ENCODE data around the gene CYP1A2. TPM values are rescaled to one million over a fixed set of nuclear protein-coding genes. Genes with fewer than 3 reads are reported as not detected.

CYP1A2 gene
- total RNA-seq, 2 experiments from 2014 or later, result not detected

DNA sequence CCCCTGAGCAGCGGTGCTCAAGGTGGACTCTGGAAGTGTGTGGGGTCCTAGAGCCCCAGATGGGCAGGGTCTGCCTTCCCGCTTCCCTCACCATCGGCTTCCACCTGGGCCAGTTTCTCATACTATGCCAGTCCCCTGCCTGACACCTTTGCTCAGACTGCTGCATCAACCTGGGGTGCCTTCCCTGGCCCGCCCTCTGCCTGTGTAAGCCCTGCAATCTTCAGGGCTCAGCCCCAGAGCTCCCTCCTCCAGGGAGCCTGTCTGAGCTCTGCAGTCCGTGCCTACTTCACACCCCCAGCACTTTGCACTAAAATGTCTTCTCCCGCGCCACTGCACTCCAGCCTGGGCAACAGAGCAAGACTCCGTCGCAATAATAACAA, 46.3 kb downstream of the CYP1A2 start:
- no peak for DNase-seq
- ChIA-PET CTCF (interaction anchor here (6.5 to 38.3 kb wide), 2 partner anchors 15 to 160 kb away, joined by 30 to 1235 read pairs; partner anchors contain the start of gene CSK), POLR2A (interaction anchor here (1.0 to 35.1 kb wide), 5 partner anchors 1 to 254 kb away, joined by 3 to 1214 read pairs (median 7); partner anchors contain the start of genes ARID3B, CSK, FAM219B and LMAN1L)
- Mint-ChIP-seq H3K4me1 (peaks cover 90% of the 10 kb centered on the region), H3K4me3 (no peak overlapping the region), H3K9me3 (no peaks in the 10 kb centered on the region), H3K27ac (peak overlapping the region; percentile 85), H3K27me3 (no peaks in the 10 kb centered on the region), H3K36me3 (ENCODE audit: low read depth) (peaks cover 59% of the 10 kb centered on the region)

DNA sequence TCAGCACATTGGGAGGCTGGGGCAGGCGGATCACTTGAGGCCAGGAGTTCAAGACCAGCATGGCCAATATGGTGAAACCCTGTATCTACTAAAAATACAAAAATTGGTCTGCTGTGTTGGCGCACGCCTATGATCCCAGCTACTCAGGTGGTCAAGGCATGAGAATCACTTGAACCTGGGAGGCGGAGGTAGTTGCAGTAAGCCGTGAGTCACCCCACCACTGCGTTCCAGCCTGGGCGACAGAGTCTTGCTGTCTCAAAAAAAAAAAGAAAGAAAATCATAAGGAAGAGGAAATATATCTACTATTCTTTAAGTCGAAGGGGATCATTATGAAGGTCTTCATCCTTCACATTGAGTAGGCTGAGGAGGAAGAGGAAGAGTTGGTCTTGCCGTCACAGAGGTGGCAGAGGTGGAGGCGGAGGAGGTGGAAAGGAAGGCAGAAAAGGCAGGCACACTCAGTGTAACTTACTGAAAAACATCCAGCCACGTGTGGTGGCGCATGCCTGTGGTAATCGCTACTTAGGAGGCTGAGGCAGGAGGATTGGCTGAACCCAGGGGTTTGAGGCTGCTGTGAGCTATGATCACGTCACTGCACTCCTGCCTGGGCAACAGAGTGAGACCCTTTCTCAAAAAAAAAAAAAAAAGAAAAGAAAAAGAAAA, 47.5 kb downstream of the CYP1A2 start:
- DNase-seq, result peak; percentile 46
- peaks cover 85% of the 10 kb centered on the region for H3K4me1 Mint-ChIP-seq
- CTCF ChIA-PET, result interaction anchor here (0.7 to 38.3 kb wide), 6 partner anchors 16 to 178 kb away, joined by 3 to 1235 read pairs (median 4); partner anchors contain the start of gene CSK
- peaks cover 58% of the 10 kb centered on the region for H3K36me3 Mint-ChIP-seq (ENCODE audit: low read depth)
- H3K27ac Mint-ChIP-seq, result peak overlapping the region; percentile 85
- no peaks in the 10 kb centered on the region for H3K27me3 Mint-ChIP-seq
- POLR2A ChIA-PET, result interaction anchor here (35.1 kb wide), 1 partner anchor 15 kb away, joined by 1214 read pairs; the partner anchor contains the start of gene CSK
- H3K9me3 Mint-ChIP-seq, result no peaks in the 10 kb centered on the region
- peak overlapping the region; percentile 19 for H3K4me3 Mint-ChIP-seq

DNA sequence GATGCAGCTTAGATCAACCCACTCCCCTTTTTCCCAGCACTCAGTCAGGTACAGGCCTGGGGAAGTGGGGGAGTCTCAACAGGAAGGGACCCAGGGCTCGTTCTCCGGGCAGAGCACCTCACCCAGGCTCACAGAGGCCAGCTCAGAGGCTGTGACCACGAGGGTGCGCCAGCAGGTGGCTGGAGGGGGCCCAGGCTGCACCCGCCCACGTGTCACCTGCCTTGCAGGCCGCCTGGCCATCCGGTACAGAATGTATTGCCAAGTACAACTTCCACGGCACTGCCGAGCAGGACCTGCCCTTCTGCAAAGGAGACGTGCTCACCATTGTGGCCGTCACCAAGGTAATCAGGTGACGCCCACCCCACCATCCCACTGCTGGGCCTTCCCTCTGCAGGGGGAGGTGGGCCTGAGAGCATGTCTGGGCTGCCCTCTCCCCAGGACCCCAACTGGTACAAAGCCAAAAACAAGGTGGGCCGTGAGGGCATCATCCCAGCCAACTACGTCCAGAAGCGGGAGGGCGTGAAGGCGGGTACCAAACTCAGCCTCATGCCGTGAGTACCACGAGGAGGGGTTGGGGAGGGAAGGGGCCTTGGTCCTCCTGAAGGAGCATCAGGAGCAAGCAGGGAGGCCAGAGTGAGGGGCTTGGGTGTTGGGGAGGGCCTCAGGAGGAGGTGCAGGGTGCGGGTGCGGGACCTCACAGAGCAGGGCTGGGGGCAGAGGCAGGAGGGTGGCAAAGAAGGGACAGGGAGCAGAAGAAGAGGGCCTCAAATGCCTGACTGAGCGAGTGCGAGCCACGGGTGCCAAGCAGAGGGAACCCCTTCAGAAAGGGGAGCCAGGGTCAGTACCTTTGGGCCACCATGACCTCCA, 50.0 kb downstream of the CYP1A2 start:
- Mint-ChIP-seq H3K27me3 (no peaks in the 10 kb centered on the region), H3K4me1 (peaks cover 60% of the 10 kb centered on the region), H3K27ac (peak overlapping the region; percentile 73), H3K4me3 (no peak overlapping the region), H3K36me3 (ENCODE audit: low read depth) (peaks cover 67% of the 10 kb centered on the region), H3K9me3 (no peaks in the 10 kb centered on the region)
- ChIA-PET CTCF (interaction anchor here (0.5 to 38.3 kb wide), 7 partner anchors 17 to 180 kb away, joined by 3 to 1235 read pairs (median 3); partner anchors contain the start of genes CPLX3 and CSK), POLR2A (interaction anchor here (1.1 to 35.1 kb wide), 4 partner anchors 10 to 163 kb away, joined by 3 to 1214 read pairs (median 6); partner anchors contain the start of gene CSK)
- DNase-seq, result no peak

DNA sequence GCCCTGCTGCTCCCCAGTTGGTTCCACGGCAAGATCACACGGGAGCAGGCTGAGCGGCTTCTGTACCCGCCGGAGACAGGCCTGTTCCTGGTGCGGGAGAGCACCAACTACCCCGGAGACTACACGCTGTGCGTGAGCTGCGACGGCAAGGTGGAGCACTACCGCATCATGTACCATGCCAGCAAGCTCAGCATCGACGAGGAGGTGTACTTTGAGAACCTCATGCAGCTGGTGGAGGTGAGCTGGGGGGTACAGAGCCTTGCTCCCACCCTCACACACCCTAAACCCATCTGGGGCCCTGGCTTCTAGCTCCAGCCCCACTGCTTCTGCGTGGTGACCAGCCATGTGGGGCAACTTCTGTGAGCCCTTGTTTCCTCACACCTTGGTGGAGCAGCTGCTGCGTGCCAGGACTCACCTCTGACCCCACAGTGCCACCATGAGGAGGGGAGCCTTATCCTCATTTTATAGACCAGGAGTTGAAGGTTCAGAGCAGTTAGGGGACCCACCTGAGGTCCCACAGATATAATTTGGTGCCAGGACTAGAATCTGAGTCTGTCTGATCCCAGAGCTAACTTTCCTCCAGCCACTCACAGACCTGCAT, 50.7 kb downstream of the CYP1A2 start:
- DNase-seq, result peak; percentile 39
- CTCF ChIA-PET, result interaction anchor here (0.5 to 38.3 kb wide), 13 partner anchors 16 to 332 kb away, joined by 3 to 1235 read pairs (median 3); partner anchors contain the start of genes CPLX3, CSK and ULK3
- Mint-ChIP-seq H3K9me3 (no peaks in the 10 kb centered on the region), H3K4me1 (peaks cover 60% of the 10 kb centered on the region), H3K36me3 (ENCODE audit: low read depth) (peaks cover 74% of the 10 kb centered on the region), H3K27ac (peak overlapping the region; percentile 73), H3K27me3 (no peaks in the 10 kb centered on the region), H3K4me3 (no peak overlapping the region)
- POLR2A ChIA-PET, result interaction anchor here (0.8 to 35.1 kb wide), 7 partner anchors 9 to 164 kb away, joined by 3 to 1214 read pairs (median 3); partner anchors contain the start of gene CSK

DNA sequence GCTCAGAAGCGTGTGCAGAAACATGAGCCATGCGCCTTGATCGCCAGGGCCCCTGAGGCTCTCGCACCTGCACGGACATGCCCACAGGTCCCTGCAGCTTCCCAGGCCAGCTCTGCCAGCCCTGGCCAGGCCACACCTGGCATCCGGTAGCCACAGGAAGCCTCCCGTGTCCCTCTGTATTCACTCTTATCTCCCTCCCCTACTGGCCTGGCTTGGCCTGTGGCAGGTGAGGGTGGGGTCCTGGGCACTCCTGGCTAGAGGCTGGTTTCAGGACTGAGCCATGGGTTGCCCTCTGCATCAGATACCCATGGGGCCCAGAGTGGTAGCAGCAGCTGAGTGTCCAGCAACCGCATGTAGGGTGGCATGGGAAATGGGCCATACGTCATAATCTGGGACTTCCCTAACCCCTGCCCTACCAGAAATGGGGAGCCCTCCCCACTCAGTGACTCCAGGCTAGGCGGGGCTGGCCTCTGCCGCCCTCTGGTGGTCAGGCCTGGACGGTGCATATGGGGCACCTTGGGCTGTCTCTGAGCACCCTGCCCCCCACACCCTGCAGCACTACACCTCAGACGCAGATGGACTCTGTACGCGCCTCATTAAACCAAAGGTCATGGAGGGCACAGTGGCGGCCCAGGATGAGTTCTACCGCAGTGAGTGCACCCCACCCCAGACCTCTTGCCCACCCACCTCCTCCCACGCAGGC, 51.4 kb downstream of the CYP1A2 start:
- Mint-ChIP-seq H3K27me3 (no peaks in the 10 kb centered on the region), H3K4me1 (peaks cover 56% of the 10 kb centered on the region), H3K27ac (peak overlapping the region; percentile 73), H3K36me3 (ENCODE audit: low read depth) (peaks cover 74% of the 10 kb centered on the region), H3K9me3 (no peaks in the 10 kb centered on the region), H3K4me3 (no peak overlapping the region)
- POLR2A ChIA-PET, result interaction anchor here (0.8 to 35.1 kb wide), 7 partner anchors 9 to 164 kb away, joined by 3 to 1214 read pairs (median 3); partner anchors contain the start of gene CSK
- CTCF ChIA-PET, result interaction anchor here (0.5 to 38.3 kb wide), 11 partner anchors 15 to 333 kb away, joined by 3 to 1235 read pairs (median 3); partner anchors contain the start of genes CPLX3, CSK and ULK3
- DNase-seq, result peak; percentile 89

DNA sequence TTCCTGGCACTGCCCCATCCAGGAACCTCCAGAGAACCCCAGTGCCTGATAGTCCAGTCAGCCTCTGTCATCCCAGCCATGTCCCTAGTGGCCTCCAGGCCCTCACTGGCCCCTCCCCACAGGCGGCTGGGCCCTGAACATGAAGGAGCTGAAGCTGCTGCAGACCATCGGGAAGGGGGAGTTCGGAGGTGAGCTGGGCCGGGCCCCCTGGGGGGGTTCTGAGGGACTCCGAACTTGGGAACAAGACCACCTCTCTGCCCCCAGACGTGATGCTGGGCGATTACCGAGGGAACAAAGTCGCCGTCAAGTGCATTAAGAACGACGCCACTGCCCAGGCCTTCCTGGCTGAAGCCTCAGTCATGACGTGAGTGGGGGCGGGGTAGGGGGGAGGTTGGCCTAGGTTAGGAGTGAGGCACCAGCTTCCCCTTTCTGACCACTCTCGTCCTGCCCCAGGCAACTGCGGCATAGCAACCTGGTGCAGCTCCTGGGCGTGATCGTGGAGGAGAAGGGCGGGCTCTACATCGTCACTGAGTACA, 52.0 kb downstream of the CYP1A2 start:
- H3K27ac Mint-ChIP-seq, result no peak overlapping the region
- ChIA-PET POLR2A (interaction anchor here (1.5 to 35.1 kb wide), 3 partner anchors 8 to 69 kb away, joined by 3 to 1214 read pairs (median 6); partner anchors contain the start of gene CSK), CTCF (interaction anchor here (1.1 to 38.3 kb wide), 3 partner anchors 21 to 101 kb away, joined by 3 to 1235 read pairs (median 3); partner anchors contain the start of genes CSK and ULK3)
- H3K27me3 Mint-ChIP-seq, result no peaks in the 10 kb centered on the region
- H3K36me3 Mint-ChIP-seq (ENCODE audit: low read depth), result peaks cover 70% of the 10 kb centered on the region
- no peak overlapping the region for H3K4me3 Mint-ChIP-seq
- H3K4me1 Mint-ChIP-seq, result peaks cover 50% of the 10 kb centered on the region
- no peaks in the 10 kb centered on the region for H3K9me3 Mint-ChIP-seq
- DNase-seq, result no peak

DNA sequence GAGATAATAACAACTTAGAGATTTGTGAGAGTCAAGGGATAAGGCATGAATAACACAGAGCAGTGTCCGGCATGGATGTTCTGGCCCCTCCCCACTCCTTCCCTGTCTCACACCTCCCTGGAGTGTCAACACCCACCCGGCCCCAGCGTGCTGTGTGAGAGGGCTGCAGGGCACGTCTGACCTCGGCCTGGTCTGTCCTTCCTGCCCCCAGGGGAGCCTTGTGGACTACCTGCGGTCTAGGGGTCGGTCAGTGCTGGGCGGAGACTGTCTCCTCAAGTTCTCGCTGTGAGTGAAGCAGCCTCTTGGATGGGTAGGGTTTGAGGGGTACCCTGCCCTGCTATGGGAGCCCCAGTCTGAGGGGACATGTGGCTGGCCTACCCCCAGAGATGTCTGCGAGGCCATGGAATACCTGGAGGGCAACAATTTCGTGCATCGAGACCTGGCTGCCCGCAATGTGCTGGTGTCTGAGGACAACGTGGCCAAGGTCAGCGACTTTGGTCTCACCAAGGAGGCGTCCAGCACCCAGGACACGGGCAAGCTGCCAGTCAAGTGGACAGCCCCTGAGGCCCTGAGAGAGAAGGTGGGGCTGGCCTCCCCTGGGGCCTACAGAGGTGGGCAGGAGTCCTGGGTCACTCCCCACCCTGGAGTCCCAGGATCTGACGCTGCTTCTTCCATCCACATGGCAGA, 52.8 kb downstream of the CYP1A2 start:
- Mint-ChIP-seq H3K27ac (no peak overlapping the region), H3K4me1 (peaks cover 45% of the 10 kb centered on the region), H3K27me3 (no peaks in the 10 kb centered on the region), H3K9me3 (no peaks in the 10 kb centered on the region), H3K36me3 (ENCODE audit: low read depth) (peaks cover 65% of the 10 kb centered on the region), H3K4me3 (no peak overlapping the region)
- ChIA-PET POLR2A (interaction anchor here (35.1 kb wide), 1 partner anchor 20 kb away, joined by 1214 read pairs; the partner anchor contains the start of gene CSK), CTCF (interaction anchor here (38.3 kb wide), 1 partner anchor 21 kb away, joined by 1235 read pairs; the partner anchor contains the start of gene CSK)
- DNase-seq, result no peak

DNA sequence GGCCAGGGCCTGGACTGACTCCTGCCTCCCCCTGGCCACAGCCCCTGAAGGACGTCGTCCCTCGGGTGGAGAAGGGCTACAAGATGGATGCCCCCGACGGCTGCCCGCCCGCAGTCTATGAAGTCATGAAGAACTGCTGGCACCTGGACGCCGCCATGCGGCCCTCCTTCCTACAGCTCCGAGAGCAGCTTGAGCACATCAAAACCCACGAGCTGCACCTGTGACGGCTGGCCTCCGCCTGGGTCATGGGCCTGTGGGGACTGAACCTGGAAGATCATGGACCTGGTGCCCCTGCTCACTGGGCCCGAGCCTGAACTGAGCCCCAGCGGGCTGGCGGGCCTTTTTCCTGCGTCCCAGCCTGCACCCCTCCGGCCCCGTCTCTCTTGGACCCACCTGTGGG, 53.6 kb downstream of the CYP1A2 start:
- ChIA-PET CTCF (interaction anchor here (38.3 kb wide), 1 partner anchor 22 kb away, joined by 1235 read pairs; the partner anchor contains the start of gene CSK), POLR2A (interaction anchor here (0.6 to 35.1 kb wide), 3 partner anchors 21 to 273 kb away, joined by 3 to 1214 read pairs (median 3); partner anchors contain the start of gene CSK)
- H3K4me3 Mint-ChIP-seq, result no peak overlapping the region
- peaks cover 49% of the 10 kb centered on the region for H3K4me1 Mint-ChIP-seq
- no peak overlapping the region for H3K27ac Mint-ChIP-seq
- H3K9me3 Mint-ChIP-seq, result no peaks in the 10 kb centered on the region
- no peaks in the 10 kb centered on the region for H3K27me3 Mint-ChIP-seq
- no peak for DNase-seq
- H3K36me3 Mint-ChIP-seq (ENCODE audit: low read depth), result peaks cover 65% of the 10 kb centered on the region

DNA sequence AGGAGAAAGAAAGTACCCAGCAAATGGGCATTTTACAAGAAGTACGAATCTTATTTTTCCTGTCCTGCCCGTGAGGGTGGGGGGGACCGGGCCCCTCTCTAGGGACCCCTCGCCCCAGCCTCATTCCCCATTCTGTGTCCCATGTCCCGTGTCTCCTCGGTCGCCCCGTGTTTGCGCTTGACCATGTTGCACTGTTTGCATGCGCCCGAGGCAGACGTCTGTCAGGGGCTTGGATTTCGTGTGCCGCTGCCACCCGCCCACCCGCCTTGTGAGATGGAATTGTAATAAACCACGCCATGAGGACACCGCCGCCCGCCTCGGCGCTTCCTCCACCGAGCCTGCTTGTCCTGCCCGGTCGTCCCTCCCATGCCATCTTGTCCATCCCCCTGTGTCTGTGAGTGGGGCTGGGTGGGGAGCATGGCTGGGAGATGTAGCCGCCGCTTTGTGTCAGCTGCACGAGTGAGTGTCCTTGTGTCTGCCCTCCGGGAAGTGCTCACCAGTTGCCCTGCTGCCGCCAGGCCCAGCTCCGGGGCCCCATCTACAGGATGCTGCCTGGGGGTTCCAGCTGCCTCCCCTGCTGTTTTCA, 54.3 kb downstream of the CYP1A2 start:
- ChIA-PET POLR2A (interaction anchor here (35.1 kb wide), 1 partner anchor 22 kb away, joined by 1214 read pairs; the partner anchor contains the start of gene CSK), CTCF (interaction anchor here (1.0 to 38.3 kb wide), 2 partner anchors 10 to 23 kb away, joined by 3 to 1235 read pairs; partner anchors contain the start of gene CSK)
- H3K36me3 Mint-ChIP-seq (ENCODE audit: low read depth), result peaks cover 60% of the 10 kb centered on the region
- no peak overlapping the region for H3K27ac Mint-ChIP-seq
- no peaks in the 10 kb centered on the region for H3K9me3 Mint-ChIP-seq
- peaks cover 44% of the 10 kb centered on the region for H3K4me1 Mint-ChIP-seq
- no peaks in the 10 kb centered on the region for H3K27me3 Mint-ChIP-seq
- no peak for DNase-seq
- no peak overlapping the region for H3K4me3 Mint-ChIP-seq

DNA sequence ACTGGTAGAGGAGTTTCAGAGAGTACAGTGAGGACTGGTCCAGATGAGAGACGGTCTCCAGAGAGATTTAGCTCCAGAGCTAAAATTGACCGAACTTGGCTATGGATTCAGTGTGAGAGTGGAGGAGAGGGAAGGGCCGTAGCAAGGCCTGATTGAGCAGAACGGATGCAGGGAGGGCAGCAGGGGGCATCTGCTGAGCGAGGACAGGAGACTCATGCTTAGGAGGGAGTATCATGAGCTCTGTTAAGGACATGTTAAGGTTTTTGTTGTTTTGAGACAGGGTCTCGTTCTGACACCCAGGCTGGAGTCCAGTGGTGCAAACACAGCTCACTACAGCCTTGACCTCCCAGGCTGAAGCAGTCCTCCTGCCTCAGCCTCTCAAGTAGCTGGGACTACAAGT, 56.3 kb downstream of the CYP1A2 start:
- H3K9me3 Mint-ChIP-seq, result no peaks in the 10 kb centered on the region
- H3K36me3 Mint-ChIP-seq (ENCODE audit: low read depth), result peaks cover 42% of the 10 kb centered on the region
- H3K27me3 Mint-ChIP-seq, result peaks cover 2% of the 10 kb centered on the region
- H3K4me3 Mint-ChIP-seq, result no peak overlapping the region
- ChIA-PET CTCF (interaction anchor here (1.1 to 38.3 kb wide), 4 partner anchors 25 to 169 kb away, joined by 3 to 1235 read pairs (median 4); partner anchors contain the start of gene CSK), POLR2A (interaction anchor here (1.2 to 35.1 kb wide), 3 partner anchors 11 to 24 kb away, joined by 5 to 1214 read pairs (median 11); partner anchors contain the start of gene CSK)
- no peak for DNase-seq
- H3K4me1 Mint-ChIP-seq, result peaks cover 27% of the 10 kb centered on the region
- no peak overlapping the region for H3K27ac Mint-ChIP-seq

Data from activated CD4-positive, alpha-beta memory T cell treated with anti-CD3 and anti-CD28 coated beads, Interleukin-2, amount 10 ng/mL, durations not matched to agents 7 days and 5 days (primary cell).